Gastrocnemius medialis (tissue), 4 donors: Measurements from ENCODE around the gene PARD3B.

Experiments
- CTCF ChIP-seq, 5 experiments: fragments of 450-650 bp in 3 of 5; fragments of 200-600 bp in 2 of 5; sonication (generic) in 2 of 5; IDR thresholded peaks in 4 of 5; conservative IDR thresholded peaks in 1 of 5; 1 replicate in 4 of 5; 2 replicates in 1 of 5; pipeline ENCODE4 v1.5.1; 2016 to 2019; ENCODE audit warnings: antibody characterized with exemption in 5 of 5, mild to moderate bottlenecking in 3 of 5, moderate library complexity in 3 of 5
- POLR2A ChIP-seq, 2 donors: fragments of 450-650 bp; IDR thresholded peaks; one replicate each; pipeline ENCODE4 v1.6.1; 2017; ENCODE audit warnings: antibody characterized with exemption in 2 of 2, mild to moderate bottlenecking in 2 of 2, moderate library complexity in 2 of 2

GRCh38 chr2:205129531-205129930 is 584.3 kb downstream of the PARD3B start:
- TF ChIP-seq POLR2A (IDR thresholded peaks at IDR 0.05) (no peak), CTCF (IDR thresholded peaks at IDR 0.05 in 4 of 5, conservative IDR thresholded peaks at IDR 0.05 in 1 of 5) (no peak)
